Suppressor macrophage (primary cell): ENCODE data around the gene SYNPO.
A peak's percentile ranks its signal among the peaks of the same experiment; 100 is the strongest.

ENCODE experiments used
- DNase-seq, 4 experiments: peaks; one replicate each; pipeline ENCODE4 v3.0.0-alpha.2; 2020 to 2022

The SYNPO gene

GRCh38 chr5:150642991-150643710 lies 2.7 kb downstream of the SYNPO start:
- DNase-seq: no peak

GRCh38 chr5:150644058-150644457 lies 3.6 kb downstream of the SYNPO start:
- DNase-seq: no peak

GRCh38 chr5:150644514-150644913 lies 4.1 kb downstream of the SYNPO start:
- DNase-seq: no peak

- no peak for DNase-seq
These were observed 4.7 kb downstream of the SYNPO start for GRCh38 chr5:150645070-150645700.

- DNase-seq: no peak
These were observed 7.1 kb downstream of the SYNPO start for GRCh38 chr5:150647275-150648251.

GRCh38 chr5:150648294-150649107 lies 8.0 kb downstream of the SYNPO start:
- DNase-seq: no peak

- no peak for DNase-seq
These were observed 8.9 kb downstream of the SYNPO start for GRCh38 chr5:150649108-150650020.

- DNase-seq: no peak
These were observed 9.9 kb downstream of the SYNPO start for GRCh38 chr5:150650021-150651006.

GRCh38 chr5:150651382-150651781 lies 10.9 kb downstream of the SYNPO start:
- no peak for DNase-seq

- no peak for DNase-seq
These were observed 11.6 kb downstream of the SYNPO start for GRCh38 chr5:150651924-150652671.

GRCh38 chr5:150653145-150653761 lies 12.8 kb downstream of the SYNPO start:
- no peak for DNase-seq

GRCh38 chr5:150653762-150654556 lies 13.5 kb downstream of the SYNPO start:
- no peak for DNase-seq

GRCh38 chr5:150655221-150655620 lies 14.8 kb downstream of the SYNPO start:
- DNase-seq: no peak

- DNase-seq: peak; percentile 43 to 73 (median 58)
These were observed 16.0 kb downstream of the SYNPO start for GRCh38 chr5:150656191-150657132.

GRCh38 chr5:150658121-150658520 lies 17.7 kb downstream of the SYNPO start:
- DNase-seq: no peak

GRCh38 chr5:150658699-150659265 lies 18.3 kb downstream of the SYNPO start:
- no peak for DNase-seq
